Measurements from ENCODE around the gene CDKN2AIP. TPM values are rescaled to one million over a fixed set of nuclear protein-coding genes. Genes with fewer than 3 reads are reported as not detected.
A peak's percentile ranks its signal among the peaks of the same experiment; 100 is the strongest.
"Not testable (repeated sequence)": the region's sequence is repeated elsewhere in the genome, so short reads cannot be mapped to it uniquely, and the experiment has no call there.

The CDKN2AIP gene
- total RNA-seq, 2 experiments from 2014 or later, result 55.7 to 56.9 TPM

DNA sequence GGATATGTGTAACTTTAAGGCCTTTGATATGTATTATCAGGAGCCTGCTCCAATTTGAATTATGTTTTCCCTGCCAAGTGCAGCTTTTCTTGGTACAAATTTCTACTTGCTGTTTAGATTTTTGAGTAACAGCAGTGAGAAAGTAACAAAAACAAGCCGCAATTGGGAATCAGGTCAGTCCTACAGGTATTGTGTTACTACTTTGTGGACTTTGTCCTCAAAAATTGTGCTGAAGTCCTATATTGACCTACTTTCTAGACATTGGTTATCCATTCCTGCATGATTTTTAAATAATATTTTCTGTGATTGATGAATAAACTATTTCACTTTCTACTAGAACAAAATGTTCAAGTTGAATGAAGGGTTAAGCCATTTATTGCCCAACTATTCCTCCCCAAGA lies 5.7 kb downstream of the CDKN2AIP start:
- ChIA-PET CTCF (no interaction called here), POLR2A (no interaction called here)
- H3K27ac Mint-ChIP-seq, result peak overlapping the region; percentile 33
- Histone ChIP-seq H3K27me3 (ENCODE audit: control insufficient read depth in 1 of 2, insufficient read depth in 2 of 2, low read length in 2 of 2) (no peaks in the 10 kb centered on the region), H3K4me3 (ENCODE audit: low read length) (no peak overlapping the region), H3K9me3 (ENCODE audit: control insufficient read depth in 1 of 2, insufficient read depth in 1 of 2, low read length in 2 of 2) (no peaks in the 10 kb centered on the region), H3K4me1 (ENCODE audit: insufficient read depth, low read length) (peaks cover 16% of the 10 kb centered on the region), H3K27ac (ENCODE audit: low read depth in 1 of 2, low read length in 2 of 2) (no peak overlapping the region), H3K36me3 (ENCODE audit: insufficient read depth, low read length) (peaks cover 62% of the 10 kb centered on the region)
- peaks cover 84% of the 10 kb centered on the region for H3K36me3 Mint-ChIP-seq (ENCODE audit: low read depth)
- no peak for DNase-seq
- intact Hi-C loops (cut with DNase I, micrococcal nuclease), result no loop called here
- no peak for ATAC-seq (ENCODE audit: poor library complexity)
- H3K4me1 Mint-ChIP-seq (ENCODE audit: low read depth), result peaks cover 53% of the 10 kb centered on the region
- H3K4me3 Mint-ChIP-seq, result no peak overlapping the region
- H3K27me3 Mint-ChIP-seq, result no peaks in the 10 kb centered on the region
- H3K9me3 Mint-ChIP-seq, result no peaks in the 10 kb centered on the region
- TF ChIP-seq, protein P1, sequence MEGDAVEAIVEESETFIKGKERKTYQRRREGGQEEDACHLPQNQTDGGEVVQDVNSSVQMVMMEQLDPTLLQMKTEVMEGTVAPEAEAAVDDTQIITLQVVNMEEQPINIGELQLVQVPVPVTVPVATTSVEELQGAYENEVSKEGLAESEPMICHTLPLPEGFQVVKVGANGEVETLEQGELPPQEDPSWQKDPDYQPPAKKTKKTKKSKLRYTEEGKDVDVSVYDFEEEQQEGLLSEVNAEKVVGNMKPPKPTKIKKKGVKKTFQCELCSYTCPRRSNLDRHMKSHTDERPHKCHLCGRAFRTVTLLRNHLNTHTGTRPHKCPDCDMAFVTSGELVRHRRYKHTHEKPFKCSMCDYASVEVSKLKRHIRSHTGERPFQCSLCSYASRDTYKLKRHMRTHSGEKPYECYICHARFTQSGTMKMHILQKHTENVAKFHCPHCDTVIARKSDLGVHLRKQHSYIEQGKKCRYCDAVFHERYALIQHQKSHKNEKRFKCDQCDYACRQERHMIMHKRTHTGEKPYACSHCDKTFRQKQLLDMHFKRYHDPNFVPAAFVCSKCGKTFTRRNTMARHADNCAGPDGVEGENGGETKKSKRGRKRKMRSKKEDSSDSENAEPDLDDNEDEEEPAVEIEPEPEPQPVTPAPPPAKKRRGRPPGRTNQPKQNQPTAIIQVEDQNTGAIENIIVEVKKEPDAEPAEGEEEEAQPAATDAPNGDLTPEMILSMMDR (IDR thresholded peaks at IDR 0.05), result no peak

- ATAC-seq (ENCODE audit: poor library complexity) (no peak), DNase-seq (peak in 2 of 14 experiments; percentile 17 to 23)
- no peaks in the 10 kb centered on the region for H3K27me3 ChIP-seq (ENCODE audit: control insufficient read depth in 1 of 2, insufficient read depth in 2 of 2, low read length in 2 of 2)
- no peak overlapping the region for H3K27ac ChIP-seq (ENCODE audit: low read depth in 1 of 2, low read length in 2 of 2)
- Mint-ChIP-seq H3K36me3 (ENCODE audit: low read depth) (peaks cover 41% of the 10 kb centered on the region), H3K27ac (peak overlapping the region; percentile 58), H3K4me3 (no peak overlapping the region), H3K9me3 (no peaks in the 10 kb centered on the region), H3K27me3 (no peaks in the 10 kb centered on the region), H3K4me1 (ENCODE audit: low read depth) (peaks cover 22% of the 10 kb centered on the region)
- ChIA-PET CTCF (no interaction called here), POLR2A (interaction anchor here (2.0 kb wide), 1 partner anchor 11 kb away, joined by 8 read pairs; the partner anchor contains the start of gene CDKN2AIP)
- no peak overlapping the region for H3K4me3 ChIP-seq (ENCODE audit: low read length)
- H3K9me3 ChIP-seq (ENCODE audit: control insufficient read depth in 1 of 2, insufficient read depth in 1 of 2, low read length in 2 of 2), result no peaks in the 10 kb centered on the region
- intact Hi-C loops (cut with DNase I, micrococcal nuclease), result no loop called here
- TF ChIP-seq, protein P1 (IDR thresholded peaks at IDR 0.05), result no peak
- H3K36me3 ChIP-seq (ENCODE audit: insufficient read depth, low read length), result peaks cover 17% of the 10 kb centered on the region
- peaks cover 12% of the 10 kb centered on the region for H3K4me1 ChIP-seq (ENCODE audit: insufficient read depth, low read length)
Measured at GRCh38 chr4:183455431-183456195, 11.2 kb downstream of the CDKN2AIP start.

DNA sequence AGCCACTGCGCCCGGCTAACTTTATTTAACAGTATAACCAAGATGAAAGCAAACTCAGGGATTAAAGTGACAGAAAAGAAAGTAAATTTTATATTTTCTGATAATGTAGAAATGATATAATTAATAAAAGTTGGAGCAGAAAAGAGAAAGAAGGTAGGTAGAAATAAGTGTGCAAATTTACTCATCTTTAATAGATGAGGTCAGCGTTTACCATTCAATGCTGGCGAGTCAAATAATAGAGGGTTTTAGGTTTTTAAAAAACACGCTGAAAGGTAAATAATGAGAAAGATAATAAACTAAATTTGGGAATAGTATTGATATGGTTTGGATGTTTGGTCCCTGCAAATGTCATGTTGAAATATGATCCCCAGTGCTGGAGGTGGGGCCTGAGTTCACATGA lies 13.6 kb downstream of the CDKN2AIP start:
- Mint-ChIP-seq H3K9me3 (no peaks in the 10 kb centered on the region), H3K4me1 (ENCODE audit: low read depth) (peaks cover 18% of the 10 kb centered on the region)
- POLR2A ChIA-PET, result no interaction called here

GRCh38 chr4:183463903-183464619 lies 19.6 kb downstream of the CDKN2AIP start:
- POLR2A ChIA-PET, result interaction anchor here (0.6 to 0.8 kb wide), 2 partner anchors 19 to 39 kb away, joined by 3 read pairs; partner anchors contain the start of gene CDKN2AIP
- H3K27me3 ChIP-seq (ENCODE audit: control insufficient read depth in 1 of 2, insufficient read depth in 2 of 2, low read length in 2 of 2); H3K4me3 Mint-ChIP-seq; H3K27ac ChIP-seq (ENCODE audit: low read depth in 1 of 2, low read length in 2 of 2); H3K9me3 ChIP-seq (ENCODE audit: control insufficient read depth in 1 of 2, insufficient read depth in 1 of 2, low read length in 2 of 2); H3K4me1 Mint-ChIP-seq (ENCODE audit: low read depth); H3K36me3 Mint-ChIP-seq (ENCODE audit: low read depth); H3K4me3 ChIP-seq (ENCODE audit: low read length); intact Hi-C loops (cut with DNase I, micrococcal nuclease); H3K27ac Mint-ChIP-seq; DNase-seq; H3K27me3 Mint-ChIP-seq; ATAC-seq (ENCODE audit: poor library complexity); CTCF ChIA-PET; H3K36me3 ChIP-seq (ENCODE audit: insufficient read depth, low read length); H3K9me3 Mint-ChIP-seq; H3K4me1 ChIP-seq (ENCODE audit: insufficient read depth, low read length): not testable (repeated sequence)

More for the DNA sequence above, 13.6 kb downstream of the CDKN2AIP start:
- Histone ChIP-seq H3K36me3 (ENCODE audit: insufficient read depth, low read length) (peaks cover 3% of the 10 kb centered on the region), H3K4me3 (ENCODE audit: low read length) (no peak overlapping the region), H3K4me1 (ENCODE audit: insufficient read depth, low read length) (peaks cover 12% of the 10 kb centered on the region), H3K27ac (ENCODE audit: low read depth in 1 of 2, low read length in 2 of 2) (no peak overlapping the region), H3K9me3 (ENCODE audit: control insufficient read depth in 1 of 2, insufficient read depth in 1 of 2, low read length in 2 of 2) (no peaks in the 10 kb centered on the region), H3K27me3 (ENCODE audit: control insufficient read depth in 1 of 2, insufficient read depth in 2 of 2, low read length in 2 of 2) (no peaks in the 10 kb centered on the region)
- DNase-seq (no peak), ATAC-seq (ENCODE audit: poor library complexity) (no peak)
- intact Hi-C loops (cut with DNase I, micrococcal nuclease), result no loop called here
- Mint-ChIP-seq H3K4me3 (no peak overlapping the region), H3K27ac (no peak overlapping the region), H3K27me3 (no peaks in the 10 kb centered on the region), H3K36me3 (ENCODE audit: low read depth) (peaks cover 20% of the 10 kb centered on the region)
- TF ChIP-seq, protein P1 (IDR thresholded peaks at IDR 0.05), result no peak
- CTCF ChIA-PET, result no interaction called here

GRCh38 chr4:183465879-183466278 lies 21.4 kb downstream of the CDKN2AIP start:
- H3K9me3 Mint-ChIP-seq; POLR2A ChIA-PET; CTCF ChIA-PET; H3K36me3 ChIP-seq (ENCODE audit: insufficient read depth, low read length); H3K27me3 Mint-ChIP-seq; ATAC-seq (ENCODE audit: poor library complexity); H3K9me3 ChIP-seq (ENCODE audit: control insufficient read depth in 1 of 2, insufficient read depth in 1 of 2, low read length in 2 of 2); H3K27ac Mint-ChIP-seq; H3K36me3 Mint-ChIP-seq (ENCODE audit: low read depth); H3K4me1 Mint-ChIP-seq (ENCODE audit: low read depth); DNase-seq; H3K4me3 Mint-ChIP-seq; H3K27me3 ChIP-seq (ENCODE audit: control insufficient read depth in 1 of 2, insufficient read depth in 2 of 2, low read length in 2 of 2); H3K27ac ChIP-seq (ENCODE audit: low read depth in 1 of 2, low read length in 2 of 2); intact Hi-C loops (cut with DNase I, micrococcal nuclease); H3K4me3 ChIP-seq (ENCODE audit: low read length); H3K4me1 ChIP-seq (ENCODE audit: insufficient read depth, low read length): not testable (repeated sequence)
